ENCODE results near the gene FAM98A. TPM values are rescaled to one million over a fixed set of nuclear protein-coding genes. Genes with fewer than 3 reads are reported as not detected.

The FAM98A gene
- total RNA-seq, 2 donors from 2014 or later, result 38.8 to 46.7 TPM

DNA sequence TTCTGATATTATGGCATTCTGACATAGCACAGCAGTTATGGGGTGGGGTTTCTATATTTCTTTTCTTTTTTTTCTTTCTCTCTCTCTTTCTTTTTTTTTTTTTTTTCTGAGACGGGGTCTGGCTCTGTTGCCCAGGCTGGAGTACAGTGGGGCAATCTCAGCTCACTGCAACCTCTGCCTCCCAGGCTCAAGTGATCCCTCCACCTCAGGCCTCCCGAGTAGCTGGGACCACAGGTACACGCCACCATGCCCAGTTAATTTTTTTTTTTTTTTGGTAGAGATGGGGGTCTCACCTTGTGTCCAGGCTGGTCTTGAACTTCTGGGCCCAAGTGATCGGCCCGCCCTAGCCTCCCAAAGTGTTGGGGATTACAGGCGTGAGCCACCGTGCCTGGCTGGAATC, 7.5 kb upstream of the FAM98A start:
- Mint-ChIP-seq H3K27me3 (ENCODE audit: insufficient read depth) (no peaks in the 10 kb centered on the region), H3K4me1 (peaks cover 10% of the 10 kb centered on the region), H3K4me3 (no peak overlapping the region), H3K9me3 (peaks cover 34% of the 10 kb centered on the region), H3K27ac (no peak overlapping the region), H3K36me3 (ENCODE audit: low read depth) (peaks cover 33% of the 10 kb centered on the region)
- Histone ChIP-seq H3K36me3 (ENCODE audit: control insufficient read depth, insufficient read depth, low read length) (no peaks in the 10 kb centered on the region), H3K9me3 (ENCODE audit: control insufficient read depth, low read length) (peaks cover 15% of the 10 kb centered on the region), H3K4me1 (ENCODE audit: control insufficient read depth, insufficient read depth, low read length) (no peaks in the 10 kb centered on the region), H3K27ac (ENCODE audit: low read depth, low read length) (no peak overlapping the region), H3K27me3 (ENCODE audit: control insufficient read depth, insufficient read depth, low read length, poor library complexity, severe bottlenecking) (no peaks in the 10 kb centered on the region), H3K9ac (ENCODE audit: extremely low read depth, low read length, poor library complexity, severe bottlenecking) (no peak overlapping the region), H3K4me3 (ENCODE audit: low read length) (no peak overlapping the region)
- no peak for DNase-seq
- WGBS, 2 experiments (ENCODE audit: insufficient coverage in 1 of 2, insufficient read length in 1 of 2), result 98 to 100% methylated on average over 2 to 7 of the region's 7 CpGs
- TF ChIP-seq, protein P1, sequence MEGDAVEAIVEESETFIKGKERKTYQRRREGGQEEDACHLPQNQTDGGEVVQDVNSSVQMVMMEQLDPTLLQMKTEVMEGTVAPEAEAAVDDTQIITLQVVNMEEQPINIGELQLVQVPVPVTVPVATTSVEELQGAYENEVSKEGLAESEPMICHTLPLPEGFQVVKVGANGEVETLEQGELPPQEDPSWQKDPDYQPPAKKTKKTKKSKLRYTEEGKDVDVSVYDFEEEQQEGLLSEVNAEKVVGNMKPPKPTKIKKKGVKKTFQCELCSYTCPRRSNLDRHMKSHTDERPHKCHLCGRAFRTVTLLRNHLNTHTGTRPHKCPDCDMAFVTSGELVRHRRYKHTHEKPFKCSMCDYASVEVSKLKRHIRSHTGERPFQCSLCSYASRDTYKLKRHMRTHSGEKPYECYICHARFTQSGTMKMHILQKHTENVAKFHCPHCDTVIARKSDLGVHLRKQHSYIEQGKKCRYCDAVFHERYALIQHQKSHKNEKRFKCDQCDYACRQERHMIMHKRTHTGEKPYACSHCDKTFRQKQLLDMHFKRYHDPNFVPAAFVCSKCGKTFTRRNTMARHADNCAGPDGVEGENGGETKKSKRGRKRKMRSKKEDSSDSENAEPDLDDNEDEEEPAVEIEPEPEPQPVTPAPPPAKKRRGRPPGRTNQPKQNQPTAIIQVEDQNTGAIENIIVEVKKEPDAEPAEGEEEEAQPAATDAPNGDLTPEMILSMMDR (conservative IDR thresholded peaks at IDR 0.05), result no peak

DNA sequence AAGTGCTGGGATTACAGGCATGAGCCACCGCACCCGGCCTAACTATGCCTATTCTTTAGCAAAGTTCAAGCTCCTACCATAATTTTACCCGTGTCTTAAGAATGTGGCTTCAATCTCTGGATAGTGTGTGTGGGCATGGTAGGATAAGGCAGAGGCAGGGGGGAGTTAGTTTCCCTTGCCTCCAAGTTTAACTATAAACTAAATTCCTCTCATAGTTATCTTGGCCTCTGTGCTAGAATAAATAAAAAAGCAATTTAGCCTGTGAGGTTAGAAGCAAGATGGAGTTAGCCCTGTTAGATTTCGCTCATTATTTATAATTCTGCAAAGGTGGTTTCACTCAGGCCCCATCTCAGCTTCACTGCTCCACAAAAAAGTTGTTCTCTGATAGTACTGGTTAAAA, 7.0 kb upstream of the FAM98A start:
- Histone ChIP-seq H3K9ac (ENCODE audit: extremely low read depth, low read length, poor library complexity, severe bottlenecking) (no peak overlapping the region), H3K4me1 (ENCODE audit: control insufficient read depth, insufficient read depth, low read length) (no peaks in the 10 kb centered on the region), H3K9me3 (ENCODE audit: control insufficient read depth, low read length) (peaks cover 15% of the 10 kb centered on the region), H3K27me3 (ENCODE audit: control insufficient read depth, insufficient read depth, low read length, poor library complexity, severe bottlenecking) (no peaks in the 10 kb centered on the region), H3K36me3 (ENCODE audit: control insufficient read depth, insufficient read depth, low read length) (no peaks in the 10 kb centered on the region), H3K4me3 (ENCODE audit: low read length) (no peak overlapping the region), H3K27ac (ENCODE audit: low read depth, low read length) (no peak overlapping the region)
- TF ChIP-seq, protein P1 (conservative IDR thresholded peaks at IDR 0.05), result no peak
- H3K36me3 Mint-ChIP-seq (ENCODE audit: low read depth), result peaks cover 28% of the 10 kb centered on the region
- no peak overlapping the region for H3K4me3 Mint-ChIP-seq
- H3K27ac Mint-ChIP-seq, result no peak overlapping the region
- no peaks in the 10 kb centered on the region for H3K27me3 Mint-ChIP-seq (ENCODE audit: insufficient read depth)
- 94 to 100% methylated on average over 1 to 4 of the region's 4 CpGs for WGBS, 2 experiments (ENCODE audit: insufficient coverage in 1 of 2, insufficient read length in 1 of 2)
- H3K4me1 Mint-ChIP-seq, result peaks cover 10% of the 10 kb centered on the region
- DNase-seq, result no peak
- H3K9me3 Mint-ChIP-seq, result peaks cover 28% of the 10 kb centered on the region

DNA sequence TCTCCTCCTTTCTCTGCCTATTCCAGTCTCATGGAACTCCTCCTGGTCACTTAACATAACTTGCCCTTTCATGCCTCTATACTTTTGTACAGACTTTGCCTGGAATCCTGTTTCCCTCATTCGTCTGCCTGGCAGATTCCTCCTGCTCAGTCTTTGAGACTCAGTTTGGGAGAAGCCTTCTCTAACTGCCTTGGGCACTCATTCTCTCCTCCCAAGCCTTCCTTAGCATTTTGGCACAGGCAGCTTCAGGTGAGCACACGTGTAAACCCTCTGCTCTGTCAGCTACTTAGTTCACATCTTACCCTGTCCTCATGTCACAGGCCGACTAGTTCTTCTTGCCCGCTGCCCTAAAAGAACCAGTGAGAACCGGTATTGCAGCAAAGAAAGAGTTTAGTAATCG, 6.0 kb upstream of the FAM98A start:
- no peak overlapping the region for H3K9ac ChIP-seq (ENCODE audit: extremely low read depth, low read length, poor library complexity, severe bottlenecking)
- Mint-ChIP-seq H3K27me3 (ENCODE audit: insufficient read depth) (no peaks in the 10 kb centered on the region), H3K9me3 (peaks cover 18% of the 10 kb centered on the region), H3K4me3 (no peak overlapping the region), H3K27ac (no peak overlapping the region), H3K36me3 (ENCODE audit: low read depth) (peaks cover 23% of the 10 kb centered on the region), H3K4me1 (peaks cover 10% of the 10 kb centered on the region)
- no peaks in the 10 kb centered on the region for H3K36me3 ChIP-seq (ENCODE audit: control insufficient read depth, insufficient read depth, low read length)
- no peak overlapping the region for H3K4me3 ChIP-seq (ENCODE audit: low read length)
- TF ChIP-seq, protein P1 (conservative IDR thresholded peaks at IDR 0.05), result no peak
- H3K4me1 ChIP-seq (ENCODE audit: control insufficient read depth, insufficient read depth, low read length), result no peaks in the 10 kb centered on the region
- H3K27me3 ChIP-seq (ENCODE audit: control insufficient read depth, insufficient read depth, low read length, poor library complexity, severe bottlenecking), result no peaks in the 10 kb centered on the region
- H3K27ac ChIP-seq (ENCODE audit: low read depth, low read length), result no peak overlapping the region
- DNase-seq, result no peak
- peaks cover 10% of the 10 kb centered on the region for H3K9me3 ChIP-seq (ENCODE audit: control insufficient read depth, low read length)
- 61 to 83% methylated on average over 4 to 6 of the region's 6 CpGs for WGBS, 2 experiments (ENCODE audit: insufficient coverage in 1 of 2, insufficient read length in 1 of 2)

Measured in endodermal cell (in vitro differentiated cells).